VCaP (cell line): ENCODE results near the gene SYT15B.
"Not testable (repeated sequence)": the region's sequence is repeated elsewhere in the genome, so short reads cannot be mapped to it uniquely, and the experiment has no call there.

Experiments
- H3K27ac ChIP-seq: fragments of 450-650 bp; 2 replicates; pipeline ENCODE4 v1.5.1; 2017
- TF ChIP-seq, protein P1 (sequence below): fragments of 450-650 bp; conservative IDR thresholded peaks from 2 replicates; pipeline ENCODE4 v1.5.1; 2017; ENCODE audit warnings: mild to moderate bottlenecking, moderate library complexity

SYT15B gene

DNA sequence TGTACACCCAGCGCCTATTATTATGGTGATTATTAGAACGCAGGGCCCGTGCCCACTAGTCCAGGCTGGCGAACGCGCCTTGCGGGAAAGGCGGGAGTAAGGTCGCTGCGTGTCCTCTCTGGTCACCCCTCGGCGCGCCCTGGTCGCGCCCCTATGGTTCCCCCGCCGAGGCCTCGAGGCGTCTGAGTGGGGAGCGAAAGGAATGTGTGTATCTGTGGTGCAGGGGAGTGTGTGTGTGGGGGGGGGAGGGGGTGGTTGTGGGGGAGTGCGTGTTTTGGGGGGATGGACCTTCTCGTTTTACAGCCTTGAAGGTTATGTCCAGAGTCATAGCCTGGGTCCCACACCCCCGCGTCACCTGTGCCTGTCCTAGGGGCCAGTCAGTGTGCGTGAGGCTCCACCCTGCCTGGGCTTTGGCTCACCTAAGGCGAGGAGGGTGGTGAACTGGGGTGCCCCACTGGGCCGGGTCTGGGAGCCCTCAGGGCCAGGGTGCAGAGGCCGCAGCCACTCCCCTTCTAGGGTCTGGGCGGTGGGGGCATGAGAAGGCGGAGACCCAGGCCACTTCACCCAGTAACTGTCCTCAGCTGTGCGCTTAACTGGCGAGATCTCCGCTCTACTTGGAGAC is at the start of gene SYT15B:
TSS of gene SYT15B (minus strand) at position 39 of the 622 bp plus-strand sequence. CDS start 952 bp downstream, outside the sequence.
- not testable (repeated sequence) for H3K27ac ChIP-seq

- not testable (repeated sequence) for H3K27ac ChIP-seq
These were observed 16.2 kb upstream of the SYT15B start for GRCh38 chr10:47779590-47779989.

DNA sequence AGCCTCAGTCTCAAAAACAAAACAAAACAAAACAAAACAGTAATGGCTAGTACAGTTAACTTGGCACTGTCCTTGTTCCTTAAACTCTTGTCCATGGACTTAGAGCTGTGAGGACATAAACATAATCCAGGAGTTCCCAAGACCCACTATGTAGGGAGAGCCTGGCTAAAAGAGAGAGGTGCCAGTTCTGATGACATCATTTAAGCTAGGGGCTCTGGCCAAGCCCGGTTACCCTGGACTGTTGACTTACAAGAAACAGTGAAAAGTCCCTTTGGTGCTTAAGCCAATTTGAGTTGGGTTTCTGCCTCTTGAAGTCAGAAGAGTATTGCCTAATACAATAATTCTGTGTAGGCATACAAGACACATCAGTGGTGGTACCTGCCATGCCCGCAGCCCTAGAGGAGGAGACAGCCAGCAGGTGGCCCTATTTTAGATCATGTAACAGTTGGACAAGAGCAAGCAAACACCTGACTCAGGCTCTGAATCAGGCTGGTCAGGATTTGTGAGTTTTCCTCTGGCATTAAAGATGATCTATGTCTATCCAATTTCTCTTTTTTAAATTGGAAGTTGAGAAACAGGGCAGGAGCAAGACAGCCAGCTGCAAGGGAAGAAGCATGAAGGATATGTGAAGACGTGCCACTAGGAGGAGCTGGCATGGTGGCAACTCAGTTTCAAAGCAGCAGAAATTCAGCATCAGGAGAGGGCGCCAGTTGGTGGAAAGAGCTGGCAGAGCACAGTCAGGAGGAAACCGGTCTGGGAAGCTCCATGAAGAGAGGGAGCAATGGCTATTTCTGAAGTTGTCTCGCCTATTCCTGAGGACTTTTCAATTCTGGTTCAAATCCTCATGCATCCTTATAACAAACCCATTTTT is 12.2 kb upstream of the SYT15B start:
- H3K27ac ChIP-seq, result not testable (repeated sequence)
- TF ChIP-seq, protein P1, sequence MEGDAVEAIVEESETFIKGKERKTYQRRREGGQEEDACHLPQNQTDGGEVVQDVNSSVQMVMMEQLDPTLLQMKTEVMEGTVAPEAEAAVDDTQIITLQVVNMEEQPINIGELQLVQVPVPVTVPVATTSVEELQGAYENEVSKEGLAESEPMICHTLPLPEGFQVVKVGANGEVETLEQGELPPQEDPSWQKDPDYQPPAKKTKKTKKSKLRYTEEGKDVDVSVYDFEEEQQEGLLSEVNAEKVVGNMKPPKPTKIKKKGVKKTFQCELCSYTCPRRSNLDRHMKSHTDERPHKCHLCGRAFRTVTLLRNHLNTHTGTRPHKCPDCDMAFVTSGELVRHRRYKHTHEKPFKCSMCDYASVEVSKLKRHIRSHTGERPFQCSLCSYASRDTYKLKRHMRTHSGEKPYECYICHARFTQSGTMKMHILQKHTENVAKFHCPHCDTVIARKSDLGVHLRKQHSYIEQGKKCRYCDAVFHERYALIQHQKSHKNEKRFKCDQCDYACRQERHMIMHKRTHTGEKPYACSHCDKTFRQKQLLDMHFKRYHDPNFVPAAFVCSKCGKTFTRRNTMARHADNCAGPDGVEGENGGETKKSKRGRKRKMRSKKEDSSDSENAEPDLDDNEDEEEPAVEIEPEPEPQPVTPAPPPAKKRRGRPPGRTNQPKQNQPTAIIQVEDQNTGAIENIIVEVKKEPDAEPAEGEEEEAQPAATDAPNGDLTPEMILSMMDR, result peak; percentile 43

GRCh38 chr10:47770745-47771144 is 7.4 kb upstream of the SYT15B start:
- not testable (repeated sequence) for H3K27ac ChIP-seq

DNA sequence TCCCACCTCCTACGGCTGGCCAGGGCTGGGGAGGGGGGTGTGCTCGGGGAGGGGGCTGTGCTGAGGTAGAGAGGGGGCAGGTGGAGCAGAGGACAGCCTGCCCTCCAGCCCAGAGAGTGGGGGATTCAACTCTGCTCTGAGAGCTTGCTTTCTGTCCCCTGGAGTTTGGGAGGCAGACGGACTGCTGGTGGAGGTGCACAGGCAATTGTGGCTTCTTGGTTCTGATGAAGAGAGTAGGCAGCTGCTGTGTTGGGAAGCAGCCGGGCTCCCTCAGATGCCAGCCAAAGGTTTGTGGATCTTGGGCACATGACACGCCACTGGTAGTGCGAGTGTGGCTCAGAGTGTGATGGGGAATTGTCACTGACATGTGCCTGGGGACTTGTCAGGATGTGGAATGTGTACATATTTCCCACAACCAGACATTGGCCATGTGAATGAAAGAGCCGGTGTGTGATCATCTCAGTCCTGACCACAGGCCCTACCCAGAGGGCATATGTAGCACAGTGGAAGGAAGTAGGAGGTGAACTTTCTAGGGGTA is 5.3 kb upstream of the SYT15B start:
- H3K27ac ChIP-seq, result not testable (repeated sequence)

- not testable (repeated sequence) for H3K27ac ChIP-seq
These were observed 4.7 kb upstream of the SYT15B start for GRCh38 chr10:47768085-47768484.

- H3K27ac ChIP-seq, result not testable (repeated sequence)
These were observed 3.8 kb upstream of the SYT15B start for GRCh38 chr10:47767236-47767635.

DNA sequence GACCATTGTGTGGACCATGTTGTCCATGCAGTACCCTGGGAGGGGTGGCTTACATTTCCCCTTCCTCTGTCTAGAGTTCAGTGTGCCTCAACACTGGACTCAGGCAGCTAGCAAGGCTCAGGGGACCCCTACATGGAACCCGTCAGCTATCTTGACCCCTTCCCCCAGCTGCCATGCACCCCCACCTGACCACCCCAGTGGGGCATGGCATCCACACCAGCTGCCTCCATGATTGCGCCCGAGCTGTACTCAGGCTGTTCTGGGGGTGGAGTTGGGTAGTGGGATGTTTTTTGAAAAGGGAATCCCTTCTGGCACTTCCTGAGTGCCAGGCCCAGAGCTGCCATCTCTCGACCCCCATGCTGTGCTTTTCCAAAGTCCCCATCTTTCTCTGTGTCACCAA is 1.8 kb upstream of the SYT15B start:
- H3K27ac ChIP-seq, result not testable (repeated sequence)

- not testable (repeated sequence) for H3K27ac ChIP-seq
These were observed 478 bp downstream of the SYT15B start for GRCh38 chr10:47762674-47763553.

DNA sequence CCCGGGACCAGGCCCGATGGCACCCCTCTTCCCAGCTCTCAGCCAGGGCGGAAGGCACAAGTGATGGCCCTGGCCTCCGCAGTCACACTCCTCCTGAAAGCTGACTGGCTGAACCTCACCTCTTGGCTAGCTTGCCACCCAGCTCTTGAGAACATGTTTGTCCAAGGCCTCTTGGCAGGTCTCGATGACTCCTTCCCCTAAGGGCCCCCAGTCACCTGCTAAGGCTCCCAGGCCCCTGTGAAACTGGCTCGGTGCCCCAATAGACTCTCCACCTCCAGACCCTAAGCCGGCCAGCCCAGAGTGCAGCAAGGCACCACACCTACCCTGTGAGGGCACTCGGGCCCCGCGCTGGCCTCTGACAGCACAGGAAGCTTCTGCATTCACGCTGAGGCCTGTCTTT is 4.5 kb downstream of the SYT15B start:
- H3K27ac ChIP-seq, result not testable (repeated sequence)

GRCh38 chr10:47756169-47756568 is 7.2 kb downstream of the SYT15B start:
- not testable (repeated sequence) for H3K27ac ChIP-seq

DNA sequence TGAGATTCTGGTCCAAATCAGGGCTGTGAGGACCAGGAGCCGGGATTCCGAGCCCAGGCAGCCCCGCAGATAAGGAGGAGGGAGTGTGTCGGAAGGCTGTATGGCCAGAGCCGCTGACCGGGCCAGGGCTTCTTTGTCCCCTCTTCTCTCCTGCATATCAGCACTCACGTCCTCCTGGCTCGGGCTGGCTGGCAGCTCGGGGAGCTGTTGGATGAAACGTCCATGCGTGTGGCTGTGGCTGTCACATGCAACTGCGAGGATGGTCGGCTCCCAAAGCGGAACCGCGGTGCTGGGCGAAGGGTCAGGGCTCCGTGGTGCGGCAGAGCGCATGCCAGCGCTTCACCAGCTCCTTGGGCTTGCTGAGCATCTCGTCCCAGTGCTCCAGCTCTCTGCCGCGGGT is 9.5 kb downstream of the SYT15B start:
- not testable (repeated sequence) for H3K27ac ChIP-seq

DNA sequence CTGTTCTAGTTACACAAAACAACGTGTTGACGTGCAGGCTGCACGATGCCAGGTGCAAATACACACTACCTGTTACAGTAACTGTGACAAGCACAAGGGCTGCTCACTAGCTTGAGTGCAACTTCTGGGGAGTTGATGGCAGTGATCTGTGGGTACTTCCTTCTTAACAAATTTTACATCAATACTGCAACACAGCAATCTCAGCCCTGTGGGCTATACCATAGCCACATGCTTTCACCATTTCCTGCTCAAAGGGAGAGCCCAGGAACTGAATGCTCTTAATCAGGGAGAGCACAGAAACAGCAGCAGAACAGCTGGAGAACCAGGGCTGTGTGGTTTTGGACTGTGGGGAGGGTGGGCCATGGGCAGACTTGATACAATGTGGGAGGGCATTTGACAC is 10.2 kb downstream of the SYT15B start:
- not testable (repeated sequence) for H3K27ac ChIP-seq

GRCh38 chr10:47751821-47752220 is 11.6 kb downstream of the SYT15B start:
- H3K27ac ChIP-seq, result not testable (repeated sequence)

GRCh38 chr10:47750360-47750759 is 13.0 kb downstream of the SYT15B start:
- not testable (repeated sequence) for H3K27ac ChIP-seq

- H3K27ac ChIP-seq, result not testable (repeated sequence)
These were observed 16.5 kb downstream of the SYT15B start for GRCh38 chr10:47746780-47747376.

DNA sequence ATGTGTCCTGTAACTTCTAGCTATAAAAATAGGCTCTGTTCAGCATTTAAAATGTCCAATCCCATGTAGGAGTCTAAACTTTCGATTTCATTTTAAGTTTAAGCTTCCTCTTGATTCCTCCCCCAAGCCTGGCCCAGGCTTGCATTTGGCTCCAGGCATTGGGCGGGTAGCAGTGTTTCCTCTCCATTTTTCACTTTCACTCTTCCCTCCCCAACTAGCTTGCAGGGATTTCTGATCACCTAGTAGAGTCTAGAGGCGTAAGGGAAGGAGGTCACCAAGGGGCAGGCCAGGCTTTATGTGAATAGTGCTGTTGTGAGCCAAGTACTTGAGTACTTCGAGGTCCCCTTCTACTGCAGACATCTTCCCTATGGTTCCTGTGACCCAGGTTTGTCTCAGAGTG is 18.5 kb downstream of the SYT15B start:
- not testable (repeated sequence) for H3K27ac ChIP-seq

- not testable (repeated sequence) for H3K27ac ChIP-seq
These were observed 19.5 kb downstream of the SYT15B start for GRCh38 chr10:47743611-47744550.

DNA sequence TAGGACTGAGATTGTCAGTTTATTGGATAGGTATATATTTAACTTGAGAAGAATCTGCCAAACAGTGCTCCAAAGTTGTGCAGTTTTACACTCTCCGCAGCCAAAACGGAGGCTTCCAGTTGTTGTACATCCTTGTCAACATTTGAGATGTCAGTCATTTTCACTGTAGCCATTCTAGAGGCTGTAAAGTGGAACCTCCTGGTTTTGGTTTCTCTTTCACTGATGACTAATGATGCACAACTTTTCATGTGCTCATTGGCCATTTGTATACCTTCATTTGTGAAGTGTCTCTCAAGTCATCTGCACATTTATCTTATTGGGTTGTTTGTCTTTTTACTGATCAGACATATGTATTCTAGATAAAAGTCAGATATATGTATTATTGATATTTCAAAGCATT is 22.5 kb downstream of the SYT15B start:
- not testable (repeated sequence) for H3K27ac ChIP-seq
